Gastroesophageal sphincter (tissue), 4 donors: Measurements from ENCODE around the gene NEK6. TPM values are rescaled to one million over a fixed set of nuclear protein-coding genes. Genes with fewer than 3 reads are reported as not detected.

Experiments
- ATAC-seq: fragments of 150-250 bp; one replicate; pipeline ENCODE4 v1.9.1; 2016; ENCODE audit warnings: mild to moderate bottlenecking, moderate library complexity
- H3K27ac ChIP-seq, 4 donors: fragments of 200-600 bp; sonication (generic) in 3 of 4; 1 replicate in 3 of 4; 2 replicates in 1 of 4; pipeline ENCODE4 v1.5.1; 2016 to 2019
- H3K27me3 ChIP-seq: fragments of 200-600 bp; sonication (generic); one replicate; pipeline ENCODE4 v1.5.1; 2019
- H3K36me3 ChIP-seq, 2 donors: fragments of 200-600 bp; sonication (generic); one replicate each; pipeline ENCODE4 v1.5.1; 2019; ENCODE audit warnings: control low read depth in 1 of 2
- H3K4me1 ChIP-seq, 3 donors: fragments of 200-600 bp; sonication (generic); 1 replicate in 2 of 3; 2 replicates in 1 of 3; pipeline ENCODE4 v1.5.1; 2016 to 2019; ENCODE audit warnings: control low read depth in 2 of 3
- H3K4me3 ChIP-seq, 2 donors: fragments of 200-600 bp; sonication (generic); one replicate each; pipeline ENCODE4 v1.5.1; 2019; ENCODE audit warnings: mild to moderate bottlenecking in 1 of 2, moderate library complexity in 1 of 2
- H3K9me3 ChIP-seq, 3 donors: fragments of 200-600 bp; sonication (generic); one replicate each; pipeline ENCODE4 v1.5.1; 2017 to 2019; ENCODE audit warnings: control low read depth in 2 of 3
- CTCF ChIP-seq, 4 experiments: fragments of 200-600 bp in 2 of 4; fragments of 450-650 bp in 2 of 4; sonication (generic) in 1 of 4; IDR thresholded peaks; one replicate each; pipeline ENCODE4 v1.5.1; 2017 to 2019; ENCODE audit warnings: antibody characterized with exemption in 4 of 4, mild to moderate bottlenecking in 2 of 4, moderate library complexity in 2 of 4
- EP300 ChIP-seq: sonication (generic); formaldehyde crosslinking; IDR thresholded peaks from one replicate; pipeline ENCODE4 v1.6.1; 2017; ENCODE audit warnings: antibody characterized with exemption, mild to moderate bottlenecking
- POLR2A ChIP-seq, 2 donors: fragments of 450-650 bp; IDR thresholded peaks; one replicate each; pipeline ENCODE4 v1.6.1; 2017; ENCODE audit warnings: antibody characterized with exemption in 2 of 2, mild to moderate bottlenecking in 2 of 2, moderate library complexity in 1 of 2
- POLR2AphosphoS5 ChIP-seq: sonication (generic); formaldehyde crosslinking; IDR thresholded peaks from one replicate; pipeline ENCODE4 v1.6.1; 2017; ENCODE audit warnings: antibody characterized with exemption
- WGBS, 2 donors: methylation state at CpG; one replicate each; pipeline ENCODE4 v1.1.5; 2018; ENCODE audit warnings: low coverage in 1 of 2; 5-methylcytosine and 5-hydroxymethylcytosine counted together
- total RNA-seq, 4 donors: library from RNA; depleted of rRNA; stranded (reverse); fragments of >200 nt; gene quantifications; one replicate each; pipeline ENCODE4 v1.1.0, GENCODE V29; 2016

NEK6 gene
- total RNA-seq, 4 donors from 2014 or later, result 13.2 to 31.7 (median 19.3) TPM

- Histone ChIP-seq H3K27ac (no peak overlapping the region), H3K36me3 (no peaks in the 10 kb centered on the region), H3K9me3 (no peaks in the 10 kb centered on the region), H3K27me3 (no peaks in the 10 kb centered on the region), H3K4me3 (no peak overlapping the region), H3K4me1 (peaks cover 0 to 31% (median 12%) of the 10 kb centered on the region in 3 donors)
- no peak for TF ChIP-seq EP300
- no peak for TF ChIP-seq CTCF (IDR thresholded peaks at IDR 0.05)
- TF ChIP-seq POLR2A (IDR thresholded peaks at IDR 0.05), result no peak
- no peak for TF ChIP-seq POLR2AphosphoS5
- WGBS, 2 donors, result 100% methylated on average over 2 of the region's 3 CpGs; no CpG with 5 or more reads in 1 of the 2 donors
- ATAC-seq, result no peak
Observed at GRCh38 chr9:124255222-124255621, 2.5 kb upstream of the NEK6 start.

DNA sequence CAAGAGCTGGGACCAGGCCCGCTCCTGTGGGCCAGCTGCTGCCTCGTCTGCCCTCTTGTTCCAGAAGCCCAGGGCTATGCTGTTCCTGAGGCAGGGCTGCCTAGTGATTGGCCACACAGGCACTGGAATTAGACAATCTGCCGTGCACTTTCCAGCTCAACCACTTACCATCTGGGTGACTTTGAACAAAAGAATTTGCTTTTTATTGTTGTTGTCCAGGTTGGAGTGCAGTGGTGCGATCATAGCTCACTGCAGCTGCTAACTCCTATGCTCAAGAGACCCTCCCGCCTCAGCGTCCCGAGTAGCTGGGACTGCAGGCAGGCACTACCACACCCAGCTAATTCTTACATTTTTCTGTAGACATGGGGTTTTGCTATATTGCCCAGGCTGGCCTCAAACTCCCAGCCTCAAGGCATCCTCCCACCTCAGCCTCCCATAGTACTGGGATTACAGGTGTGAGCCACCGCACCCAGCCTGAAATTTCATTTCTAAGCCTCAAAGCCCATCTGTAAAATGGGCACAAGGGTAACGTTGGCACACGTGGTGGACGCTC lies 1.2 kb upstream of the NEK6 start:
- peaks cover 0 to 45% (median 24%) of the 10 kb centered on the region in 3 donors for H3K4me1 ChIP-seq
- H3K4me3 ChIP-seq, result no peak overlapping the region
- no peak overlapping the region for H3K27ac ChIP-seq
- WGBS, 2 donors, result 86 to 90% methylated on average over 2 to 11 of the region's 11 CpGs
- H3K9me3 ChIP-seq, result no peaks in the 10 kb centered on the region
- H3K36me3 ChIP-seq, result no peaks in the 10 kb centered on the region
- TF ChIP-seq CTCF (IDR thresholded peaks at IDR 0.05) (no peak), EP300 (no peak), POLR2A (IDR thresholded peaks at IDR 0.05) (no peak), POLR2AphosphoS5 (no peak)
- ATAC-seq, result no peak
- H3K27me3 ChIP-seq, result no peaks in the 10 kb centered on the region

- ATAC-seq, result no peak
- H3K4me1 ChIP-seq, result peaks cover 0 to 52% (median 25%) of the 10 kb centered on the region in 3 donors
- H3K36me3 ChIP-seq, result no peaks in the 10 kb centered on the region
- no peak for TF ChIP-seq CTCF (IDR thresholded peaks at IDR 0.05)
- TF ChIP-seq EP300, result no peak
- no peak for TF ChIP-seq POLR2AphosphoS5
- no peak for TF ChIP-seq POLR2A (IDR thresholded peaks at IDR 0.05)
- 100% methylated on average over 2 to 4 of the region's 31 CpGs for WGBS, 2 donors
- H3K27ac ChIP-seq, result peak overlapping the region in 3 of 4 donors; percentile 89 to 90 (median 89)
- no peaks in the 10 kb centered on the region for H3K27me3 ChIP-seq
- no peaks in the 10 kb centered on the region for H3K9me3 ChIP-seq
- H3K4me3 ChIP-seq, result peak overlapping the region; percentile 20 to 80
Observed at GRCh38 chr9:124257070-124257843, 492 bp upstream of the NEK6 start.

GRCh38 chr9:124258607-124259157 lies 933 bp downstream of the NEK6 start:
- ATAC-seq, result no peak
- WGBS, 2 donors, result 13 to 14% methylated on average over 3 to 9 of the region's 17 CpGs
- Histone ChIP-seq H3K4me1 (peaks cover 0 to 66% (median 25%) of the 10 kb centered on the region in 3 donors), H3K36me3 (peaks cover 0 to 4% of the 10 kb centered on the region in 2 donors), H3K27me3 (no peaks in the 10 kb centered on the region), H3K9me3 (no peaks in the 10 kb centered on the region), H3K27ac (peak overlapping the region; percentile 80 to 90 (median 89)), H3K4me3 (peak overlapping the region; percentile 47 to 80)
- no peak for TF ChIP-seq POLR2AphosphoS5
- no peak for TF ChIP-seq POLR2A (IDR thresholded peaks at IDR 0.05)
- no peak for TF ChIP-seq EP300
- TF ChIP-seq CTCF (IDR thresholded peaks at IDR 0.05), result no peak
